Keratinocyte (primary cell): ENCODE data around the gene FOXJ2.

Experiments
- EZH2 ChIP-seq: IDR thresholded peaks from one replicate; pipeline ENCODE4 v1.6.1; 2012; ENCODE audit warnings: inconsistent platforms, mild to moderate bottlenecking, low read length, moderate library complexity
- TF ChIP-seq, protein P1 (sequence below), 3 experiments: IDR thresholded peaks in 1 of 3; conservative IDR thresholded peaks in 1 of 3; optimal IDR thresholded peaks in 1 of 3; 2 replicates in 2 of 3; 3 replicates in 1 of 3; pipeline versions ENCODE3 to v1.5.1; 2011; ENCODE audit warnings: low read length in 3 of 3, mild to moderate bottlenecking in 3 of 3, moderate library complexity in 2 of 3, control low read depth in 1 of 3, inconsistent platforms in 1 of 3; ENCODE audit not compliant: insufficient read depth in 2 of 3; ENCODE audit errors: extremely low read depth in 1 of 3

DNA sequence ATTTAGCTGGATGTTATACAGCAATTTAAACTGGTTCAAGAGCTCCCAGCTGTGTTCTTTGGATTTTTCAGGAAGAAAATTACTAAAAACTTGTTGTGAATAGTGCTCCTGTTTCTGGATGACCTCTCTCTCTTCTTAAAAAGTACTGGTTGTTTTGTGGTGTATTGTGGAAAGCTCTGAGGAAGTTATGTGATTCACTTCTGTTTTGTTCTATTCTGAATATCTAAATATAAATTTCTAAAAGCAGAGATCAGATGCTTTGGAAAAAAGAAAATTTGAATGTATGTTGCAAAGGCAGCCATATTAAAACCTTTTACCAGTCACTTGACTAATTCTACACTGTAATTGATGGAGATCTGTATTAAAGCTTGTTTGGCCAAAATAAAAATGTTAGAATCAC lies 37.1 kb downstream of the FOXJ2 start:
- TF ChIP-seq EZH2: no peak
- TF ChIP-seq, protein P1, sequence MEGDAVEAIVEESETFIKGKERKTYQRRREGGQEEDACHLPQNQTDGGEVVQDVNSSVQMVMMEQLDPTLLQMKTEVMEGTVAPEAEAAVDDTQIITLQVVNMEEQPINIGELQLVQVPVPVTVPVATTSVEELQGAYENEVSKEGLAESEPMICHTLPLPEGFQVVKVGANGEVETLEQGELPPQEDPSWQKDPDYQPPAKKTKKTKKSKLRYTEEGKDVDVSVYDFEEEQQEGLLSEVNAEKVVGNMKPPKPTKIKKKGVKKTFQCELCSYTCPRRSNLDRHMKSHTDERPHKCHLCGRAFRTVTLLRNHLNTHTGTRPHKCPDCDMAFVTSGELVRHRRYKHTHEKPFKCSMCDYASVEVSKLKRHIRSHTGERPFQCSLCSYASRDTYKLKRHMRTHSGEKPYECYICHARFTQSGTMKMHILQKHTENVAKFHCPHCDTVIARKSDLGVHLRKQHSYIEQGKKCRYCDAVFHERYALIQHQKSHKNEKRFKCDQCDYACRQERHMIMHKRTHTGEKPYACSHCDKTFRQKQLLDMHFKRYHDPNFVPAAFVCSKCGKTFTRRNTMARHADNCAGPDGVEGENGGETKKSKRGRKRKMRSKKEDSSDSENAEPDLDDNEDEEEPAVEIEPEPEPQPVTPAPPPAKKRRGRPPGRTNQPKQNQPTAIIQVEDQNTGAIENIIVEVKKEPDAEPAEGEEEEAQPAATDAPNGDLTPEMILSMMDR (optimal IDR thresholded peaks at IDR 0.05 in 1 of 3, IDR thresholded peaks at IDR 0.05 in 1 of 3, conservative IDR thresholded peaks at IDR 0.05 in 1 of 3; ENCODE audit: extremely low read depth in 1 of 3, insufficient read depth in 2 of 3, low read length in 3 of 3): no peak
